Measurements from ENCODE around the gene VOPP1.

Gene VOPP1

GRCh38 chr7:55478700-55479099, 93.6 kb downstream of the VOPP1 start:
- Histone ChIP-seq H3K27me3 (ENCODE audit: control insufficient read depth, low read length) (no peaks in the 10 kb centered on the region), H4K20me1 (ENCODE audit: control insufficient read depth, insufficient read depth, low read depth, low read length) (no peaks in the 10 kb centered on the region), H3K27ac (ENCODE audit: low read depth, low read length) (no peak overlapping the region), H3K36me3 (ENCODE audit: control insufficient read depth, low read length) (peaks cover 7% of the 10 kb centered on the region; the same call in 1 of the 2 replicates), H3K79me2 (ENCODE audit: control insufficient read depth, low read length) (no peaks in the 10 kb centered on the region), H3F3A (ENCODE audit: control insufficient read depth, insufficient read depth) (no peaks in the 10 kb centered on the region), H3K4me2 (ENCODE audit: low read length) (no peak overlapping the region), H3K9me2 (replicated peaks; ENCODE audit: control insufficient read depth, low read length) (no peaks in the 10 kb centered on the region), H3K4me1 (ENCODE audit: control insufficient read depth, low read length) (no peaks in the 10 kb centered on the region), H3K4me3 (ENCODE audit: low read length) (no peak overlapping the region), H3K9me3 (ENCODE audit: control insufficient read depth, insufficient read depth, low read length) (no peaks in the 10 kb centered on the region)
- no peak for TF ChIP-seq EZH2phosphoT487 (IDR thresholded peaks at IDR 0.05; ENCODE audit: borderline replicate concordance, low read length)
- TF ChIP-seq CTCF (IDR thresholded peaks at IDR 0.05; ENCODE audit: low read depth, low read length, poor library complexity, severe bottlenecking) = no peak

GRCh38 chr7:55477781-55478374, 94.4 kb downstream of the VOPP1 start:
- Histone ChIP-seq H3F3A (ENCODE audit: control insufficient read depth, insufficient read depth) (no peaks in the 10 kb centered on the region), H3K4me2 (ENCODE audit: low read length) (no peak overlapping the region), H3K4me1 (ENCODE audit: control insufficient read depth, low read length) (no peaks in the 10 kb centered on the region), H3K27ac (ENCODE audit: low read depth, low read length) (no peak overlapping the region), H3K9me3 (ENCODE audit: control insufficient read depth, insufficient read depth, low read length) (no peaks in the 10 kb centered on the region), H3K36me3 (ENCODE audit: control insufficient read depth, low read length) (peaks cover 13% of the 10 kb centered on the region; the same call in 1 of the 2 replicates), H3K79me2 (ENCODE audit: control insufficient read depth, low read length) (no peaks in the 10 kb centered on the region), H3K4me3 (ENCODE audit: low read length) (no peak overlapping the region), H3K9me2 (replicated peaks; ENCODE audit: control insufficient read depth, low read length) (no peaks in the 10 kb centered on the region), H4K20me1 (ENCODE audit: control insufficient read depth, insufficient read depth, low read depth, low read length) (no peaks in the 10 kb centered on the region), H3K27me3 (ENCODE audit: control insufficient read depth, low read length) (no peaks in the 10 kb centered on the region)
- no peak for TF ChIP-seq CTCF (IDR thresholded peaks at IDR 0.05; ENCODE audit: low read depth, low read length, poor library complexity, severe bottlenecking)
- TF ChIP-seq EZH2phosphoT487 (IDR thresholded peaks at IDR 0.05; ENCODE audit: borderline replicate concordance, low read length) = no peak

GRCh38 chr7:55476852-55477780, 95.2 kb downstream of the VOPP1 start:
- Histone ChIP-seq H3K79me2 (ENCODE audit: control insufficient read depth, low read length) (no peaks in the 10 kb centered on the region), H3K9me2 (replicated peaks; ENCODE audit: control insufficient read depth, low read length) (no peaks in the 10 kb centered on the region), H3K27ac (ENCODE audit: low read depth, low read length) (no peak overlapping the region), H4K20me1 (ENCODE audit: control insufficient read depth, insufficient read depth, low read depth, low read length) (no peaks in the 10 kb centered on the region), H3F3A (ENCODE audit: control insufficient read depth, insufficient read depth) (no peaks in the 10 kb centered on the region), H3K4me3 (ENCODE audit: low read length) (no peak overlapping the region), H3K4me2 (ENCODE audit: low read length) (no peak overlapping the region), H3K36me3 (ENCODE audit: control insufficient read depth, low read length) (peaks cover 13% of the 10 kb centered on the region; the same call in 1 of the 2 replicates), H3K4me1 (ENCODE audit: control insufficient read depth, low read length) (no peaks in the 10 kb centered on the region), H3K9me3 (ENCODE audit: control insufficient read depth, insufficient read depth, low read length) (no peaks in the 10 kb centered on the region), H3K27me3 (ENCODE audit: control insufficient read depth, low read length) (no peaks in the 10 kb centered on the region)
- no peak for TF ChIP-seq EZH2phosphoT487 (IDR thresholded peaks at IDR 0.05; ENCODE audit: borderline replicate concordance, low read length)
- TF ChIP-seq CTCF (IDR thresholded peaks at IDR 0.05; ENCODE audit: low read depth, low read length, poor library complexity, severe bottlenecking) = no peak

All from DOHH2 (cell line).